ENCODE measurements around the gene NKD1.

Gene NKD1

DNA sequence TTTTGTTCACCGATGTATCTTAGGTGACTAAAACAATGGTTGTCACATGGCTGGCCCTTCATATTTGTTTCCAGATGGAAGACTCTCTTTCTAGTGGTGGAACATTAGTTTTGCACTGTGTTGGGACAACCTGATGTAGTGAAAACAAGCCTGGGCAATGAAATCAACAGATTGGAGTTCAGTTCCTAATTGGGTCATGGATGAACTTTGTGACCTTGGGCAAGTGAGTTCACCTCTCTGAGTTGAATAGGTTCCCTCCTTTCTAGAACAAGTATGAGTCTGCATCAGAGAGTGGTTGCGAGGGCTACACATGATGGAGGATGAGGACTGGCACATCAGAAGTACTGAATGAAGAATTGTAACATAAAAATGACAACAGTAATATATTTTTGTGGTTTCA is 2.1 kb upstream of the NKD1 start:
- TF ChIP-seq, protein P1, sequence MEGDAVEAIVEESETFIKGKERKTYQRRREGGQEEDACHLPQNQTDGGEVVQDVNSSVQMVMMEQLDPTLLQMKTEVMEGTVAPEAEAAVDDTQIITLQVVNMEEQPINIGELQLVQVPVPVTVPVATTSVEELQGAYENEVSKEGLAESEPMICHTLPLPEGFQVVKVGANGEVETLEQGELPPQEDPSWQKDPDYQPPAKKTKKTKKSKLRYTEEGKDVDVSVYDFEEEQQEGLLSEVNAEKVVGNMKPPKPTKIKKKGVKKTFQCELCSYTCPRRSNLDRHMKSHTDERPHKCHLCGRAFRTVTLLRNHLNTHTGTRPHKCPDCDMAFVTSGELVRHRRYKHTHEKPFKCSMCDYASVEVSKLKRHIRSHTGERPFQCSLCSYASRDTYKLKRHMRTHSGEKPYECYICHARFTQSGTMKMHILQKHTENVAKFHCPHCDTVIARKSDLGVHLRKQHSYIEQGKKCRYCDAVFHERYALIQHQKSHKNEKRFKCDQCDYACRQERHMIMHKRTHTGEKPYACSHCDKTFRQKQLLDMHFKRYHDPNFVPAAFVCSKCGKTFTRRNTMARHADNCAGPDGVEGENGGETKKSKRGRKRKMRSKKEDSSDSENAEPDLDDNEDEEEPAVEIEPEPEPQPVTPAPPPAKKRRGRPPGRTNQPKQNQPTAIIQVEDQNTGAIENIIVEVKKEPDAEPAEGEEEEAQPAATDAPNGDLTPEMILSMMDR (IDR thresholded peaks at IDR 0.05; ENCODE audit: control insufficient read depth, extremely low read depth, insufficient read depth): no peak
- DNase-seq (ENCODE audit: low read depth): no peak
- H3K4me3 ChIP-seq (ENCODE audit: low read depth, low read length): no peak overlapping the region

DNA sequence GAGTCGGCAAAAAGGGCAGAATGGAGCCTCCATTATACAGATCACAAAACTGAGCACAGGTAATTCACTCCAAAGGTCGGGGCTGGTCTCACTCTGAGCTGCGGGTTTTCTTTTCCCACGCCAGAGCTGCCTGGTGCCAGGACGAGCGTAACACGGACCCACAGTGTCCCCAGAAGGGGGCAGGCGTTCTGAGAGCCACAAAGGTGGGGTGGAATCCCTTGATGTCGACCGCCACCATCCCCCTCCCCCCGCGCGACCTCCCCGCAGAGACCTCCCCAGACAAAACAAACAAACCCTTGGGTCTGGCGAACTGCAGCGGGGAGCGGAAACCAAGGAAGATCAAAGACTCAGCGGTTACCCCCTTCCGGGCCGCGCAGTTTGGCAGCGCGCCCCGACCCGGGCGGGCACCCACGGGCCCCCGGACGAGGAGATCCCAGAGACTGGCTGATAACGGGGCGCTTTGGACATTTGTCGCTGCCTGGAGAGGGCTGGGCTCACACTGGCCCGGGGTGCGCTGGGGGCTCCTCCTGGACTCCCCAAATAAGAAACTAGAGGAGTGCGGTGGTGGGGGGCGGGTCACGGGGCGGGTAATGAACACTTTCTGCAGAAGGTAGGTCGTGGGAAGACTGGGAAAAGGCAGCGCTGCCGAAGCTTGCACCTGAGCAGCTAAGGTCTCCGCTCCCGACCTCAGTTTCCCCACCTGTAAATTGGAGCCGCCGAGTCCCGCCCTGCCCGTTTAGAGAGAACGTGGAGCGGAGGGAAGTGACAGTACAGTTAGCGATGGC is 664 bp upstream of the NKD1 start:
- peak overlapping the region; percentile 55 for H3K4me3 ChIP-seq (ENCODE audit: low read depth, low read length)
- TF ChIP-seq, protein P1 (IDR thresholded peaks at IDR 0.05; ENCODE audit: control insufficient read depth, extremely low read depth, insufficient read depth): no peak
- no peak for DNase-seq (ENCODE audit: low read depth)

DNA sequence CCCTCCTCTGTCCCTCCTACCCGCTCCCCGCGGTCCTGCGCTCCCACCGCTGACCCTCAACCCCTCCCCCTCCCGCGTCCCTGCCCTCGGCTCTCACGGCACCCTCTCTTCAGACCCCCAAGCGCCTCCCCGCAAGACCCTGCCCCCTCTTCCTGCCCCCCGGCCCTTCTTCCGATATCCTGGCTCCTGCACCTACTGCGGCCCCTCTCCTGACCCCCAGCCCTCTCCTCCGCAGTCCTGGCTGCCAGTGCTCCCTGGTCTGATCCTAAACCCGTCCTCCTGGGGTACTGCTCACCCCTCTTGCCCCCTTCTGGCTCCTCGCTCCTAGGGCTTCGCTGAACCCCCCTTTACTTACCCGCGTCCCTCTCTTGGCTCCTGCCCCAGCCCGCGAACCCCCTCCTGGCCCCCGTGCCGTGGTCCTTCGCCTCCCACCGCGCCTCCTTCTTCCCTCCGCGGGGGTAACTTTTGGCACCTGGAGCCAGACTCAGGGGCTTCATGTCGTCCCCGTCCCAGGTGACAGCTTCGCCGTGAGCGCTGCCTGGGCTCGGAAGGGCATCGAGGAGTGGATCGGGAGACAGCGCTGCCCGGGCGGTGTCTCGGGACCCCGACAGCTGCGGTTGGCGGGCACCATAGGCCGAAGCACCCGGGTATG is 839 bp downstream of the NKD1 start:
- TF ChIP-seq, protein P1 (IDR thresholded peaks at IDR 0.05; ENCODE audit: control insufficient read depth, extremely low read depth, insufficient read depth): no peak
- DNase-seq (ENCODE audit: low read depth): no peak
- peak overlapping the region; percentile 53 for H3K4me3 ChIP-seq (ENCODE audit: low read depth, low read length)

DNA sequence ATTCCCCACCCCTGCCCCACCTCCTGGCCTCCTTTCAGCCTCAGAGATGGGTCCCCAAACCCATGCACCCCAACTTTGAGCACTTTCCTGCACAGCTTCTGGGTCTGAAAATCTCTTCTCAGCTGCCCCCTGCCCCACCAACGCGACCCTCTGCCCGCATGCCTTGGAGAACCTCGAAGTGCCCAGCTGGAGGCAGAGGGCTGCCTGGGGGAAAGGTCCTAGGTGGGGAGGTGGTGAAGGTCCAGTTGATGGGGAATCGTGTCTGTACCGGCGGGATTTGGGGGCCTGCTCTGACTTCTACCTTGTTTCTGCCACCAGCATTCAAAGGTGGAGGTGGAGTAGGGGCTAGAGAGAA is 1.3 kb downstream of the NKD1 start:
- TF ChIP-seq, protein P1 (IDR thresholded peaks at IDR 0.05; ENCODE audit: control insufficient read depth, extremely low read depth, insufficient read depth): no peak
- no peak for DNase-seq (ENCODE audit: low read depth)
- no peak overlapping the region for H3K4me3 ChIP-seq (ENCODE audit: low read depth, low read length)

DNA sequence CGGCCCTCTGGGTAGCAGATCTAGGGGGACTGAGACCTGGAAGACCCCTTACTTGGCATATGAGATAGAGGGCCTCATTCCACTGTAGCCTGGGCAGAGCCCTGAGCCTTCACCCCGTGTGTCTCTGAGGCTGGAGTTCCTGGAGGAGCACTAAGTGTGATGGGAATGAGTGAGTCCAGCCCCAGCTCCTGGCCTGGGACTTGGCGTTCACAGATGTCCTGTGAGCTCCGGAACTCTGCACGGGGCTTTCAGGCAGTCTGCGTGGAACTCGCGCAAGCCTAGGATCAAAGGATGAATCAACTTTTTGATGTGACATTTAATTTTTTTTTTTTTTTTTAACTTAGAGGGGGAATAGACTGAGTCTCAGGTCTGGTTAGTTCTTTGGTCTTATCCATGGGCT is 1.8 kb downstream of the NKD1 start:
- DNase-seq (ENCODE audit: low read depth): no peak
- TF ChIP-seq, protein P1 (IDR thresholded peaks at IDR 0.05; ENCODE audit: control insufficient read depth, extremely low read depth, insufficient read depth): no peak

DNA sequence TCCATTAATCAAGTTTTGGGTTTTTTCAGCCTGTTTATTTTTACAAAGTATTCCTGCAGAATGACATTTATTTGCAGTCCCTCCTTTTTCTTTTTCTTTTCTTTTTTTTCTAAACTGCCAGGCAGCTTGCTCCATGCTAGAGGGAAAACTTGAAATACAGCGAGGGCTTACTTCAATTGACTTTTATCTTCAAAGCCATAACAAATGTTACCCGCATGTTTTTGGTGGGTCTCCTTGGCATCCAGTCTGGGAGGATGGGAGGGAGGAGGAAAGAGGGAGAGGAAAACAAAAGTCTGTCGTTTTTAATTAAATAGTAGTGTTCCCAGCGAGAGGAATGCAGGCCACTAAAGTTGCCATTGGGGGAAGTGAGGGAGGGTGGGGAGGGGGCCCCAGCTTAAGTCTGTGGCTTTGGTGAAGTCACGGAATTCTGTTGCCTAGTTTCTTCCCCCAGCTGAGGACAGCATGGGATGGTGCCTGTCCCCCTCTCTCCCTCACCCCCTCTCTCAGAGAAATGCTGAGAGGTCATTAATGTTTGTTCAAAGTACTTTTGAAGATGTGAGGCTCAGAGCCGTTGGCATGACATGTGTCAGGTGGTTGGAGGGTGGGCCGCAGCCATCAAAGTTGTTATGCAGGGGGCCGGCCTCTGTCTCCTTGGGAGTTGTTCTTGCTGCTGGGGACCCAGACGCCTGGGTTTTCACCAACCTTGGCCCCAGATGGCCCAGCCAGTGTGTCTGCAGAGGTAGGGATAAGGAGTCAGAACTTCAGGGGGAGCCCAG is 2.9 kb downstream of the NKD1 start:
- H3K4me3 ChIP-seq (ENCODE audit: low read depth, low read length): no peak overlapping the region
- DNase-seq (ENCODE audit: low read depth): no peak
- TF ChIP-seq, protein P1 (IDR thresholded peaks at IDR 0.05; ENCODE audit: control insufficient read depth, extremely low read depth, insufficient read depth): no peak

More for the DNA sequence above, 1.8 kb downstream of the NKD1 start:
- H3K4me3 ChIP-seq (ENCODE audit: low read depth, low read length): no peak overlapping the region
